Right lobe of liver (tissue), 4 donors: ENCODE results near the gene HTRA1.

Source experiments
- CTCF ChIP-seq, 4 donors: fragments of 200-600 bp in 3 of 4; fragments of 450-650 bp in 1 of 4; IDR thresholded peaks; one replicate each; pipeline versions ENCODE4 v1.5.1 to v1.8.0; 2016 to 2022; ENCODE audit warnings: antibody characterized with exemption in 4 of 4, mild to moderate bottlenecking in 2 of 4
- POLR2A ChIP-seq: fragments of 450-650 bp; IDR thresholded peaks from one replicate; pipeline ENCODE4 v1.6.1; 2017; ENCODE audit warnings: antibody characterized with exemption, mild to moderate bottlenecking
- donor health status: DM: no; HTN: no; CAD: no.
- donor health status: DM: no; HTN: no; CAD: no.
- donor health status: DM: no; HTN: yes; CAD: no.

- TF ChIP-seq CTCF (IDR thresholded peaks at IDR 0.05) (no peak), POLR2A (no peak)
Observed at GRCh38 chr10:122521011-122521410, 59.7 kb downstream of the HTRA1 start.
